A549 (cell line): ENCODE data around the gene CCDC142. TPM values are rescaled to one million over a fixed set of nuclear protein-coding genes. Genes with fewer than 3 reads are reported as not detected.

ENCODE experiments used
- ATOH8 ChIP-seq: fragments of 250-450 bp; sonication (Bioruptor Pico); IDR thresholded peaks from 2 replicates; pipeline ENCODE4 v1.5.0; 2020; ENCODE audit warnings: low read depth, mild to moderate bottlenecking, moderate library complexity
- BCL3 ChIP-seq: fragments of >200 bp; sonication (Bioruptor Twin); formaldehyde crosslinking; IDR thresholded peaks from 3 replicates; pipeline ENCODE4 v1.6.1; 2016
- CBX8 ChIP-seq: fragments of 200-600 bp; sonication (generic); IDR thresholded peaks from 2 replicates; pipeline ENCODE4 v1.6.1; 2016
- CHD4 ChIP-seq: fragments of 200-600 bp; sonication (generic); IDR thresholded peaks from 2 replicates; pipeline ENCODE4 v1.6.1; 2016; ENCODE audit warnings: antibody characterized with exemption, mild to moderate bottlenecking, borderline replicate concordance
- E2F6 ChIP-seq: IDR thresholded peaks from 2 replicates; pipeline ENCODE4 v1.6.1; 2012; ENCODE audit warnings: low read depth, borderline replicate concordance
- EHMT2 ChIP-seq: fragments of 200-600 bp; sonication (generic); IDR thresholded peaks from 2 replicates; pipeline ENCODE4 v1.6.1; 2016; ENCODE audit warnings: antibody characterized with exemption, low read depth, mild to moderate bottlenecking, moderate library complexity
- ESRRA ChIP-seq: fragments of 150-350 bp; IDR thresholded peaks from 2 replicates; pipeline ENCODE4 v1.6.1; 2014; ENCODE audit warnings: mild to moderate bottlenecking, low read length, borderline replicate concordance
- FOSB ChIP-seq: fragments of 250-450 bp; sonication (Bioruptor Pico); IDR thresholded peaks from 2 replicates; pipeline ENCODE4 v1.5.0; 2020; ENCODE audit warnings: mild to moderate bottlenecking, moderate library complexity
- FOSL2 ChIP-seq, 2 experiments: fragments of 450-650 bp in 1 of 2; fragments of >200 bp in 1 of 2; sonication (Bioruptor Twin) in 1 of 2; formaldehyde crosslinking; IDR thresholded peaks; 2 replicates each; pipeline versions ENCODE4 v1.5.0 to v1.6.1; 2016 to 2020; ENCODE audit warnings: mild to moderate bottlenecking in 1 of 2, moderate library complexity in 1 of 2
- GATA3 ChIP-seq: IDR thresholded peaks from 2 replicates; pipeline ENCODE4 v1.6.1; 2012; ENCODE audit warnings: borderline replicate concordance
- HDAC2 ChIP-seq: fragments of 200-600 bp; sonication (generic); IDR thresholded peaks from 2 replicates; pipeline ENCODE4 v1.6.1; 2016
- HEYL ChIP-seq: fragments of 250-450 bp; sonication (Bioruptor Pico); IDR thresholded peaks from 2 replicates; pipeline ENCODE4 v1.8.0; 2021; ENCODE audit warnings: mild to moderate bottlenecking, moderate library complexity
- HOXA7 ChIP-seq: fragments of 250-450 bp; sonication (Bioruptor Pico); IDR thresholded peaks from 2 replicates; pipeline ENCODE4 v1.5.0; 2020; ENCODE audit warnings: mild to moderate bottlenecking, moderate library complexity
- JUN ChIP-seq, 2 experiments: fragments of >200 bp; sonication (Bioruptor Twin); formaldehyde crosslinking; IDR thresholded peaks; 2 replicates in 1 of 2; 3 replicates in 1 of 2; pipeline ENCODE4 v1.6.1; 2016 to 2017
- JUNB ChIP-seq: fragments of >200 bp; sonication (Bioruptor Twin); formaldehyde crosslinking; IDR thresholded peaks from 2 replicates; pipeline ENCODE4 v1.6.1; 2016
- KDM5A ChIP-seq: fragments of 200-600 bp; sonication (generic); IDR thresholded peaks from 2 replicates; pipeline ENCODE4 v1.6.1; 2016; ENCODE audit warnings: antibody characterized with exemption, mild to moderate bottlenecking
- MAFK ChIP-seq: fragments of 450-650 bp; IDR thresholded peaks from 2 replicates; pipeline ENCODE4 v1.6.1; 2014; ENCODE audit not compliant: partially characterized antibody
- MAX ChIP-seq: IDR thresholded peaks from 2 replicates; pipeline ENCODE4 v1.6.1; 2012
- MAZ ChIP-seq: fragments of 150-350 bp; IDR thresholded peaks from 2 replicates; pipeline ENCODE4 v1.6.1; 2014; ENCODE audit warnings: antibody characterized with exemption, low read depth, low read length, borderline replicate concordance
- MYC ChIP-seq: IDR thresholded peaks from 2 replicates; pipeline ENCODE4 v1.6.1; 2012; ENCODE audit warnings: mild to moderate bottlenecking, inconsistent platforms, low read length, improper control_type of control experiment, borderline replicate concordance
- NPAS2 ChIP-seq: fragments of 250-450 bp; sonication (Bioruptor Pico); IDR thresholded peaks from 2 replicates; pipeline ENCODE4 v1.8.0; 2022; ENCODE audit warnings: mild to moderate bottlenecking, moderate library complexity, borderline replicate concordance
- PBX3 ChIP-seq: IDR thresholded peaks from 2 replicates; pipeline ENCODE4 v1.6.1; 2012
- PHF8 ChIP-seq: fragments of 200-600 bp; sonication (generic); IDR thresholded peaks from 2 replicates; pipeline ENCODE4 v1.6.1; 2016; ENCODE audit warnings: low read depth, mild to moderate bottlenecking, antibody characterized with exemption, moderate library complexity, borderline replicate concordance
- POLR2AphosphoS2 ChIP-seq: conservative IDR thresholded peaks from 2 replicates; pipeline ENCODE4 v1.6.1; 2012; ENCODE audit warnings: low read length, improper control_type of control experiment, inconsistent platforms
- RAD21 ChIP-seq, 2 experiments: fragments of >200 bp in 1 of 2; sonication (Bioruptor Twin) in 1 of 2; formaldehyde crosslinking in 1 of 2; IDR thresholded peaks in 1 of 2; conservative IDR thresholded peaks in 1 of 2; 2 replicates in 1 of 2; 3 replicates in 1 of 2; pipeline ENCODE4 v1.6.1; 2012 to 2018; ENCODE audit warnings: inconsistent platforms in 1 of 2
- RARB ChIP-seq: fragments of 250-450 bp; sonication (Bioruptor Pico); IDR thresholded peaks from 2 replicates; pipeline ENCODE4 v1.8.0; 2021; ENCODE audit warnings: mild to moderate bottlenecking, moderate library complexity
- REST ChIP-seq: fragments of 200-600 bp; sonication (generic); IDR thresholded peaks from 2 replicates; pipeline ENCODE4 v1.6.1; 2016; ENCODE audit warnings: antibody characterized with exemption, mild to moderate bottlenecking, moderate library complexity
- RNF2 ChIP-seq: fragments of 200-600 bp; sonication (generic); IDR thresholded peaks from 2 replicates; pipeline ENCODE4 v1.6.1; 2016; ENCODE audit warnings: low read depth, mild to moderate bottlenecking, antibody characterized with exemption, moderate library complexity, borderline replicate concordance
- SREBF2 ChIP-seq: fragments of 450-650 bp; IDR thresholded peaks from 2 replicates; pipeline ENCODE4 v1.6.1; 2014; ENCODE audit warnings: mild to moderate bottlenecking, moderate library complexity
- TFCP2L1 ChIP-seq: fragments of 250-450 bp; sonication (Bioruptor Pico); IDR thresholded peaks from 2 replicates; pipeline ENCODE4 v1.5.0; 2021; ENCODE audit warnings: mild to moderate bottlenecking
- ZFP36 ChIP-seq: fragments of 450-650 bp; IDR thresholded peaks from 2 replicates; pipeline ENCODE4 v1.6.1; 2014; ENCODE audit warnings: borderline replicate concordance; ENCODE audit not compliant: partially characterized antibody
- ZNF302 ChIP-seq: fragments of 250-450 bp; sonication (Bioruptor Pico); IDR thresholded peaks from 2 replicates; pipeline ENCODE4 v1.9.0; 2021; ENCODE audit warnings: inconsistent platforms, mild to moderate bottlenecking, moderate library complexity
- polyA plus RNA-seq, 4 experiments: library from polyadenylated mRNA; depleted of rRNA in 3 of 4; stranded (reverse); fragments of >200 nt; fragmentation: RNase III in 1 of 4; extraction: RNeasy Plus Mini Kit Qiagen cat#74134 plus additional on column Dnase treatment in 1 of 4; gene quantifications; 2 replicates in 3 of 4; 3 replicates in 1 of 4; pipeline ENCODE4 v1.2.3, GENCODE V29; 2011 to 2017

Gene CCDC142
- polyA plus RNA-seq, 2 of the 4 experiments (the other 2 are of a cell fraction), result 6.8 to 12.8 TPM

GRCh38 chr2:74507145-74507925, 24.5 kb upstream of the CCDC142 start, which contains the start of gene PCGF1 (continued):
- TF ChIP-seq E2F6, result no peak
- TF ChIP-seq NPAS2 (CRISPR knock-in tag), result peak; percentile 95
- TF ChIP-seq EHMT2, result no peak
- TF ChIP-seq JUNB, result no peak
- TF ChIP-seq JUN (IDR thresholded peaks at IDR 0.05), result peak in 1 of 2 experiments; percentile 57; a peak in 2 of 5 replicates
- TF ChIP-seq REST, result no peak
- TF ChIP-seq CBX8, result no peak
- TF ChIP-seq PHF8, result peak; percentile 89
- no peak for TF ChIP-seq RNF2
- TF ChIP-seq HDAC2, result no peak
- no peak for TF ChIP-seq ESRRA
- 0 out of 2 replicates have a peak, but pooled peaks have one; percentile 39 for TF ChIP-seq GATA3
- no peak for TF ChIP-seq PBX3
- no peak for TF ChIP-seq SREBF2
- TF ChIP-seq HOXA7 (CRISPR knock-in tag), result no peak
- peak; percentile 70; the same call in 1 of the 2 replicates for TF ChIP-seq TFCP2L1 (CRISPR knock-in tag)
- no peak for TF ChIP-seq POLR2AphosphoS2
- peak; percentile 87 for TF ChIP-seq MAX
- peak in 1 of 2 experiments; percentile 40; a peak in 2 of 5 replicates for TF ChIP-seq RAD21 (conservative IDR thresholded peaks at IDR 0.05 in 1 of 2, IDR thresholded peaks at IDR 0.05 in 1 of 2)
- no peak for TF ChIP-seq BCL3
- TF ChIP-seq FOSL2 (IDR thresholded peaks at IDR 0.05), result no peak
- TF ChIP-seq FOSL2 (CRISPR knock-in tag; IDR thresholded peaks at IDR 0.05), result no peak
- TF ChIP-seq ZFP36, result no peak
- peak; percentile 42; the same call in 1 of the 2 replicates for TF ChIP-seq MYC
- TF ChIP-seq RARB (CRISPR knock-in tag), result no peak
- no peak for TF ChIP-seq HEYL (CRISPR knock-in tag)
- no peak for TF ChIP-seq ATOH8 (CRISPR knock-in tag)
- no peak for TF ChIP-seq CHD4
- TF ChIP-seq MAZ, result no peak
- no peak for TF ChIP-seq KDM5A
- no peak for TF ChIP-seq MAFK
- TF ChIP-seq ZNF302 (CRISPR knock-in tag), result no peak
- TF ChIP-seq FOSB (CRISPR knock-in tag), result no peak
